Measurements from ENCODE around the gene CMTR2. TPM values are rescaled to one million over a fixed set of nuclear protein-coding genes. Genes with fewer than 3 reads are reported as not detected.

Gene CMTR2
- total and polyA plus RNA-seq, 9 donors = 5.6 to 26.1 (median 17.3) TPM

GRCh38 chr16:71246309-71246708 is 42.9 kb downstream of the CMTR2 start:
- Histone ChIP-seq H3K27ac (no peak overlapping the region), H3K9me3 (no peaks in the 10 kb centered on the region), H3K36me3 (no peaks in the 10 kb centered on the region), H3K4me3 (no peak overlapping the region), H3K27me3 (no peaks in the 10 kb centered on the region), H3K4me1 (ENCODE audit: insufficient read depth) (no peaks in the 10 kb centered on the region)
- intact Hi-C loops (cut with DNase I) = no loop called here
- TF ChIP-seq POLR2A (IDR thresholded peaks at IDR 0.05) (no peak), EP300 (IDR thresholded peaks at IDR 0.05) (no peak), CTCF (IDR thresholded peaks at IDR 0.05) (no peak)
- no peak for DNase-seq

- H3K9me3 ChIP-seq = no peaks in the 10 kb centered on the region
- H3K27me3 ChIP-seq = no peaks in the 10 kb centered on the region
- intact Hi-C loops (cut with DNase I) = no loop called here
- DNase-seq = no peak
- H3K4me3 ChIP-seq = no peak overlapping the region
- H3K36me3 ChIP-seq = no peaks in the 10 kb centered on the region
- WGBS, 3 donors = 80 to 93% (median 89%) methylated on average over 1 of the region's 1 CpG
- no peak overlapping the region for H3K27ac ChIP-seq
- TF ChIP-seq EP300 (IDR thresholded peaks at IDR 0.05) (no peak), POLR2A (IDR thresholded peaks at IDR 0.05) (no peak), CTCF (IDR thresholded peaks at IDR 0.05) (no peak)
- H3K4me1 ChIP-seq (ENCODE audit: insufficient read depth) = no peaks in the 10 kb centered on the region
Observed at GRCh38 chr16:71244521-71244920, 44.7 kb downstream of the CMTR2 start.

GRCh38 chr16:71242601-71243000 is 46.6 kb downstream of the CMTR2 start:
- TF ChIP-seq EP300 (IDR thresholded peaks at IDR 0.05) (no peak), POLR2A (IDR thresholded peaks at IDR 0.05) (no peak), CTCF (IDR thresholded peaks at IDR 0.05) (no peak)
- intact Hi-C loops (cut with DNase I) = no loop called here
- H3K4me3 ChIP-seq = no peak overlapping the region

GRCh38 chr16:71242036-71242435 is 47.2 kb downstream of the CMTR2 start:
- Histone ChIP-seq H3K4me3 (no peak overlapping the region), H3K9me3 (no peaks in the 10 kb centered on the region), H3K27me3 (no peaks in the 10 kb centered on the region), H3K36me3 (no peaks in the 10 kb centered on the region), H3K4me1 (ENCODE audit: insufficient read depth) (no peaks in the 10 kb centered on the region), H3K27ac (no peak overlapping the region)
- WGBS, 3 donors = 79 to 85% (median 84%) methylated on average over 4 of the region's 4 CpGs
- no peak for TF ChIP-seq POLR2A (IDR thresholded peaks at IDR 0.05)
- TF ChIP-seq EP300 (IDR thresholded peaks at IDR 0.05) = no peak
- no peak for TF ChIP-seq CTCF (IDR thresholded peaks at IDR 0.05)
- intact Hi-C loops (cut with DNase I) = no loop called here
- no peak for DNase-seq

More at GRCh38 chr16:71242601-71243000, 46.6 kb downstream of the CMTR2 start:
- DNase-seq = no peak
- no peaks in the 10 kb centered on the region for H3K4me1 ChIP-seq (ENCODE audit: insufficient read depth)
- 27 to 29% (median 27%) methylated on average over 3 of the region's 3 CpGs for WGBS, 3 donors
- H3K27me3 ChIP-seq = no peaks in the 10 kb centered on the region
- H3K36me3 ChIP-seq = no peaks in the 10 kb centered on the region
- no peak overlapping the region for H3K27ac ChIP-seq
- H3K9me3 ChIP-seq = no peaks in the 10 kb centered on the region

Other genes with a start within 250 kb of the CMTR2 start
- 10 to 100 TPM in 2 of 7 donors, 1 to 10 TPM in 5; 2.9 to 59.4 (median 4.5) TPM for gene HYDIN, start 58.7 kb downstream of the CMTR2 start, total RNA-seq
- gene HYDIN, start 58.7 kb downstream of the CMTR2 start, polyA plus RNA-seq = under 1 TPM; 0.39 to 0.95 TPM
- gene CALB2, start 69.3 kb upstream of the CMTR2 start, total RNA-seq = 100 to 1,000 TPM in 1 of 7 donors, 10 to 100 TPM in 2, 1 to 10 TPM in 4; 1.7 to 176 (median 2.5) TPM
- gene CALB2, start 69.3 kb upstream of the CMTR2 start, polyA plus RNA-seq = 10 to 100 TPM in 1 of 2 donors, 1 to 10 TPM in 1; 5.2 to 39.5 TPM
- not detected for gene TLE7, start 152.7 kb upstream of the CMTR2 start, total RNA-seq
- under 1 TPM in 1 of 2 donors, not detected in 1; 0.10 TPM for gene TLE7, start 152.7 kb upstream of the CMTR2 start, polyA plus RNA-seq
- 10 to 100 TPM in 1 of 7 donors, 1 to 10 TPM in 6; 5.4 to 10.8 (median 8.9) TPM for gene ZNF23, start 172.8 kb upstream of the CMTR2 start, total RNA-seq
- 1 to 10 TPM; 6.9 to 9.0 TPM for gene ZNF23, start 172.8 kb upstream of the CMTR2 start, polyA plus RNA-seq
- gene ZNF19, start 199.9 kb upstream of the CMTR2 start, total RNA-seq = 1 to 10 TPM; 3.7 to 9.9 (median 6.0) TPM
- 1 to 10 TPM; 4.0 to 5.5 TPM for gene ZNF19, start 199.9 kb upstream of the CMTR2 start, polyA plus RNA-seq
- 1 to 10 TPM in 1 of 7 donors, under 1 TPM in 3, not detected in 3; 0.20 to 4.0 (median 0.70) TPM for gene CHST4, start 237.0 kb upstream of the CMTR2 start, total RNA-seq
- gene CHST4, start 237.0 kb upstream of the CMTR2 start, polyA plus RNA-seq = under 1 TPM; 0.05 to 0.10 TPM